Embryonic facial prominence (tissue), 1 donor: ENCODE data around the gene RNF41.
"Not testable (repeated sequence)": the region's sequence is repeated elsewhere in the genome, so short reads cannot be mapped to it uniquely, and the experiment has no call there.

Experiments used
- DNase-seq: peaks from one replicate; pipeline ENCODE4 v3.0.0-alpha.2; 2016; ENCODE audit errors: extremely low spot score

Gene RNF41

GRCh38 chr12:56221757-56222530 is at the start of gene RNF41:
RNF41 (minus strand) TSS chr12:56221922; CDS start chr12:56214047, 7,875 bp downstream.
- peak; percentile 96 for DNase-seq

DNA sequence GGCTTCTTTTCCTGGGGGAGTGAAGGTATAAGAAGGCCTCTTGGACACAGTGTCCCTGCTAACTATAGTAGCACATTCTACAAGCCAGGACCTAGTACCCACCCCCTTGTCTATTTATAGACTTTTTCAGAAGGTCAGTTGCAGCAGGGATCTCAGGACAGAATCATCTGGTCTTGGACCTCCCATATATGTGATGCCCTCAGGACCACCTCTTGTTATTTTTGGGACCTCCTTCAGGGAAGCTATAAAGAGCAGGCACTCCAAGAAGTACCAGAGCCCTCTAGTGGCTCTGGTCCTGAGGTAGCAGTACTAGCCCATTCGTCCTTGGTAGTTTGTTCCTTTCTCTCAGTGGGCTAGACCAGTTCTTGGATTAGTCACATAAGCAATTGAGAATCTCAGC is 49.3 kb upstream of the RNF41 start:
- no peak for DNase-seq

GRCh38 chr12:56267443-56268071 is 45.8 kb upstream of the RNF41 start:
- DNase-seq, result no peak

DNA sequence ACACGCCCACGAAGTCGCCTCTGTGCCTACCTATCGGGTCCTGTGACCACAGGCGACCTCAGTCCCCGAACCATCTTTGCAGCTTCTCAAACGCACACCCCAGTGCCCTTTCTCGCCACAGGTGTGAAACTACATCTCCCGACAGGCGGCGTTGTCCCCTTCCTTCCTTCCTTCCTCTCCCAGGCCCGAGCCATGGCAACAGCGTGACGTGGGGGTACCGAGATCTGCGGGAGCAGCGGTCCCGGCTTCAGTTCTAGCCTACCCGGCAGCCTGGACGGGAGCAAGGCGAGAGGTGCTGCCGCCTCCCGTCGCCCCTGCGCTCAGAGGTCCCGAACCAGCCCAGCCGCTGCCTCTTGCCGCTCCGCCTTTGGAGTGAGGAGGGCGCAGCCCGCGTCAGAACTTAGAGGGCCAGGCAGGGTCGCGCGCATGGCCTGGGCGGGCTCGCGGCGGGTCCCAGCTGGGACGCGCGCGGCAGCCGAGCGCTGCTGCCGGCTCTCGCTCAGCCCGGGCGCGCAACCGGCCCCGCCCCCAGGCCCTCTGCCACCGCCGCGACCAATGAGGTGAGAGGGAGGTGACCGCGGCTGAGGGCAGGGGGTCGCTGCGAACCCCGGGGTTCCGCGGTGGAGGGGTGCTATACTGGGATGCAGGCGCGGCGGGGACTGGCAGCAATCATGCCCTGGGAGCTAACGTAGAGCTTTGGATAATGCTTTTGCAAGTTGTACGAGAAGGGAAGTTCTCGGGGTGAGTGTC is 45.1 kb upstream of the RNF41 start, which contains the start of gene COQ10A:
COQ10A (plus strand) TSS at position 250 of the 750 bp plus-strand sequence; CDS start at position 427, 177 bp downstream.
- DNase-seq, result peak; percentile 68

DNA sequence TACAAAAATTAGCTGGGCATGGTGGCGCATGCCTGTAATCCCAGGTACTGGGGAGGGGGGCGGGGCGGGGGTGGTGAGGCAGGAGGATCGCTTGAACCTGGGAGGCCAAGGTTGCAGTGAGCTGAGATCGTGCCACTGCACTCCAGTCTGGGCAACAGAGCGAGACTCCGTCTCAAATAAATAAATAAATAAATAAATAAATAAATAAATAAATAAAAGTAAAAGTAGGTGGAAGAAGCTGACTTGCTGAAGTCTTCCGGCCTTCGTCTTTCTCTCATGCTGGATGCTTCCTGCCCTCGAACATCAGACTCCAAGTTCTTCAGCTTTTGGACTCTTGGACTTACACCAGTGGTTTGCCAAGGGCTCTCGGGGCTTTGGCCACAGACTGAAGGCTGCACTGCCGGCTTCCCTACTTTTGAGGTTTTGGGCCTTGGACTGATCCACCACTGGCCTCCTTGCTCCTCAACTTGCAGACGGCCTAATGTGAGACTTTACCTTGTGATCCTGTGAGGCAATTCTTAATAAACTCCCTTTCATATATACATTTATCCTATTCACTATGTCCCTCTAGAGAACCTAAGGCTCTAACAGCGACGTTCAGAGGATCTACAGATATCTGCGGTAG is 44.5 kb upstream of the RNF41 start:
- DNase-seq, result not testable (repeated sequence)

GRCh38 chr12:56262955-56263354 is 41.2 kb upstream of the RNF41 start:
- not testable (repeated sequence) for DNase-seq

GRCh38 chr12:56261503-56262232 is 39.9 kb upstream of the RNF41 start:
- no peak for DNase-seq

- DNase-seq, result no peak
These were observed 39.2 kb upstream of the RNF41 start for GRCh38 chr12:56260921-56261320.

GRCh38 chr12:56260380-56260779 is 38.7 kb upstream of the RNF41 start:
- DNase-seq, result no peak

DNA sequence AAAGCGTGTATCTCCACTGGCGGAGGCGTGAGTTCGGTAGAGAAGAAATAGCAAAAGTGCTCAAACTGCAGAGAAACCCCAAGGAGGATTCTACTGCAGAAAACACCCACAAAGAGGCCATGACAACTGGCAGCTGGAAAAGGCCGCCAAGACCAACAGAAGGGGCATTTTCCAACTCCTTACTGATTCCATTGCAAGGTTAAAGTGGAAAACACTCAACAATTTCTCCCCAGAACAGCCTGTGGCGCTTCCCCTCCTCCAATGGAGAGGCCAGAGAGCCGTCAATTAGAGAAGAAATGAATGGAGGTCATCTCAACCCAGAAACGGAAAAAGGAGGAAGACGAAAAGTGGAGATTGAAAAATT is 37.1 kb upstream of the RNF41 start:
- DNase-seq, result no peak

DNA sequence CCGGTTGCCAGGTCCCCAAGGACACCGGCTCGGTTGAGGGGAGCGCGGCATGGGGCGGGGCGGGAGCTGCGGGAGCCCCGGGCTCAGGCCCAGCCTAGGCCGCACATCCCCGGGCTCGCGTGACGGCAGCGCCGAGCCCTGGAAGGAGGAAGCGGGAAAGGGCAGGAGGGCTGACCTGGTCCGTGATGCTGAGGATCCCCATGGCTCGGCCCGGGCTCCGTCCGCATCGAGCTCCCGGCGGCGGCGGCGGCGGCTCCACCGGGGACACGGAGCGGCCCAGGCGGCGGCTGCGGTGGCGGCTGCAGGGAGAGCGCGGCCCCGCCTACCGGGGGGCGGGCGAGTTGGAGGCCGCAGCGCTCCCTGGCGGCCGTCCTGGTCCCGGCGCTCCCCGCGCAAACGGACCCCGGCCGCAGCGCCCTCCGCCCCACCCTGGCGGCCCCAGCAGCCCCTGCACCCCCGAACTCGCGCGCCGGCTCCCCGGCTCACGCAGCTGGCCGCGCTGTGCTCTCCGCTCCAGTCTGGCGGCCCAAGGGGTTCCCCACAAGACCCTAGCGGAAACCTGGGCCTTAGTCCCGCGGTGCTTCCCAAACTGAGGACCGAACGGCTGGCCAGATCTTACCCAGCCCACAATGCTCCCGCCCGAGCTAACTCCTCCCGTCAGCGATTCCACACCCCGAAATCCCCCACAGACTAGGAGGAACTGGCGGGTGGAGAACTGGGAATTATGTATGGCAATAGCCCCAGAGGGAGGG is 36.5 kb upstream of the RNF41 start, which contains the start of gene ANKRD52:
ANKRD52 (minus strand) TSS at position 317 of the 752 bp plus-strand sequence; CDS start at position 202, 115 bp downstream.
- peak; percentile 54 for DNase-seq

- DNase-seq, result no peak
These were observed 35.9 kb upstream of the RNF41 start for GRCh38 chr12:56257491-56258067.

GRCh38 chr12:56257071-56257470 is 35.3 kb upstream of the RNF41 start:
- DNase-seq, result no peak

DNA sequence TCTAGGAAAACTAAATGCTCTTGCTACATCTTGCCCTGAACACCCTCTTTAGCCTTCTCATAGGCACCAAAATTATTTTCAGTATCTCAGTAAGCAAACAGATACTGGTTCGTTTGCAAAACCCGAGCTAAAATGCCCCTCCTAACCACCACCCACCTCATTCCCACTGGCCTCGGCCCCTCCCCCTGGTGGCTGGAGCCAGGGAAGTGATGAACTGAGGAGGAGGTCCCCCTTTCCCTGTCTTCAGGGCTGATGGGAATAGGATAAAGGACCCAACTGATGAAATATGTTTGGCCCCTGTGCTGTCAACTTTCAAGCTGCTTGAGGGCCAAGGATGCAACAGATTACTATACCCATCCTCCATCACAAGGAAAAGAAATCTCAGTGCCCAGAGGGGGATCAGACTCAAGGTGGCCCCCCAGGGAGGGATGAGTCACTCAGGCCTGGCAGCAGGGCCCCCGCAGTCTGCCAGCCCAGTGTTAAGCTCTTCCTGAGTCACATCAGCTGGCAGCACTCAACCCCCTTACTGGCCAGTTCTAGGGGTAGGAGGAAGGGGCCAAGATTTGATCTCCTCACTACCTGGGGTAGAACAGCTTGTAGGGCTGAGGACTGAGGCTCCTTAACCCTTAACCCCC is 34.7 kb upstream of the RNF41 start:
- no peak for DNase-seq

- DNase-seq, result no peak
These were observed 33.9 kb upstream of the RNF41 start for GRCh38 chr12:56255671-56256070.

- DNase-seq, result no peak
These were observed 31.4 kb upstream of the RNF41 start for GRCh38 chr12:56253091-56253490.

DNA sequence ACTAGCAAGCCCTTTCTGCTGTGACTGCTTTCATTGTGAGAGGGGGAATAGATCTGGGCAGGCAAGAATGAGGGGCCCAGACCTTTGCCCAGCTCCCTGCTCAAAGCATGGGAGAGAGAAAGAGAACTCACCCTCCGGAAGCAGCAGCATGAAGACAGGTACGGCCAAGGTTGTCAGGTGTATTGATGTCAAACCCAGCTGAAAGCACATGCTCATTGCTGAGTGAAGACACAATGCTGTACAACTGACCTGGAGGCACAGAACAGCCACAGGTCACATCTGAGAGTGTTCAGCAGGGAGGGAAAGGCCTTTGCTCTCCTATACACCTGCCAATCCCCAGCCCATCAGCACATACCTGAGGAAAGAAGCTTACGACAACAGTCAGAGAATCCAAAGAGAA is 30.9 kb upstream of the RNF41 start:
- DNase-seq, result no peak

DNA sequence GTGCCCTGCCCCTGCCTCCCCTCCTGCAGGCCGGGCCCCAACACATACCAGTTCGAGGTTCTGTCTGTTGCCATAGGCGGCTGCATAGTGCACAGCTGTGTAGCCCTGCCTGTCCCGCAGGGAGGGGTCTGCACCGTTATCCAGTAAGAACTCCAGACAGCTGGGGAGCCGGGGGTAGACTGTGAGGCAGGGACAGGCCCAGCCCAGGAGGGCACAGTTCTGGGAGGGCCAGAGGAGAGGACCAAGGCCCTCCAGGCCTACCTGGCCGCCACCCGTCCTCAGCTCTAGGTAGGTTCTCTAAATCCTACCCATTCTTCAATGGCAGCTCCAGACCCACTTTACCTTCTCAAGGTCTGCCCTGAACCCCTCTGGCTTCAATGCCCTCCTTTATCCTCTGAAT is 27.0 kb upstream of the RNF41 start:
- no peak for DNase-seq

- DNase-seq, result no peak
These were observed 26.2 kb upstream of the RNF41 start for GRCh38 chr12:56247923-56248322.

DNA sequence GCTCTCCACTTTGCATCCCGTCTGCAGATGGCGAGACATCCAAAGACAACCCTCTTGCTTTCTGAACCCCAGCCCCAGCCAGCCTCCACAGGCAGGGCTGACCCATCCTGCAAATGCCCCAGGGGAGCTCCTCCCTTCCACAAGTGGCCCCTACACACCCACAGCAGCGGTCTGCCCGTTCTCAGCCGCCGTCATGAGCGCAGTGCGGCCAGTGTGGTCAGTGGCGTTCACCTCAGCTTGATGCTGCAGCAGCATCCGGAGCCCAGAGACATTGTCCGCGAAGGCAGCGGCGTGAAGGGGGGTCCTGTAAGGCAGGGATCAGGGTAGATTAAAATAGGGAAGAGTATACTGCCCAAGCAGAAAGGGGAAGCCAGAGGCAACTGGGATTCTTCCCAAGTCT is 22.8 kb upstream of the RNF41 start:
- no peak for DNase-seq
